Lower lobe of right lung (tissue), 2 donors: ENCODE data around the gene MIER1. TPM values are rescaled to one million over a fixed set of nuclear protein-coding genes. Genes with fewer than 3 reads are reported as not detected.

Experiments
- ATAC-seq, 2 donors: fragments of 200-7000 bp; cut with Tn5 transposase; one replicate each; pipeline ENCODE4 v1.9.1; 2020 to 2022; ENCODE audit warnings: mild to moderate bottlenecking in 2 of 2, moderate library complexity in 2 of 2
- DNase-seq: peaks from one replicate; pipeline ENCODE4 v3.0.0-alpha.2; 2020
- H3K27ac ChIP-seq: fragments of 200-600 bp; one replicate; pipeline ENCODE4 v1.8.0; 2022
- H3K27me3 ChIP-seq: fragments of 200-600 bp; one replicate; pipeline ENCODE4 v1.8.0; 2022; ENCODE audit warnings: low read depth
- H3K36me3 ChIP-seq: fragments of 200-600 bp; one replicate; pipeline ENCODE4 v1.8.0; 2022; ENCODE audit warnings: mild to moderate bottlenecking
- H3K4me1 ChIP-seq: fragments of 200-600 bp; one replicate; pipeline ENCODE4 v1.8.0; 2022
- H3K4me3 ChIP-seq: fragments of 200-600 bp; one replicate; pipeline ENCODE4 v1.8.0; 2022; ENCODE audit warnings: mild to moderate bottlenecking
- H3K9me3 ChIP-seq: fragments of 200-600 bp; one replicate; pipeline ENCODE4 v1.8.0; 2022
- CTCF ChIP-seq: fragments of 200-600 bp; IDR thresholded peaks from one replicate; pipeline ENCODE4 v1.8.0; 2022; ENCODE audit warnings: antibody characterized with exemption, mild to moderate bottlenecking
- intact Hi-C: fragments of 100-400 bp; cut with DNase I; formaldehyde crosslinking; loops from one replicate; pipeline ENCODE4 v1.11.0; 2022
- total RNA-seq: library from RNA; stranded (reverse); fragmentation: NEBNext Ultra II Directional; extraction: Animal tissue kit (Norgen Biotek cat#: 25700); gene quantifications from one replicate; pipeline ENCODE4 v1.2.1, GENCODE V29; 2021
- donor health status: DM: no; HTN: yes; CAD: no; lungs with severe emphysema.

MIER1 gene
- total RNA-seq, 1 donor from 2014 or later = 44.0 TPM

- H3K27me3 ChIP-seq = no peaks in the 10 kb centered on the region
- intact Hi-C loops = no loop called here
- no peak for DNase-seq
- no peak overlapping the region for H3K4me3 ChIP-seq
- no peak for ATAC-seq
- H3K9me3 ChIP-seq = no peaks in the 10 kb centered on the region
- no peaks in the 10 kb centered on the region for H3K4me1 ChIP-seq
- peaks cover 1% of the 10 kb centered on the region for H3K36me3 ChIP-seq
- no peak overlapping the region for H3K27ac ChIP-seq
- TF ChIP-seq CTCF = no peak
Measured at GRCh38 chr1:67031121-67031858, 106.5 kb downstream of the MIER1 start.

GRCh38 chr1:67031859-67032247, 107.1 kb downstream of the MIER1 start:
- Histone ChIP-seq H3K36me3 (peaks cover 7% of the 10 kb centered on the region), H3K27me3 (no peaks in the 10 kb centered on the region), H3K4me1 (no peaks in the 10 kb centered on the region), H3K4me3 (no peak overlapping the region), H3K9me3 (no peaks in the 10 kb centered on the region), H3K27ac (no peak overlapping the region)
- intact Hi-C loops = no loop called here
- DNase-seq (no peak), ATAC-seq (no peak)
- no peak for TF ChIP-seq CTCF

Other genes starting within 250 kb of the MIER1 start
- 5.9 TPM for gene DYNLT5, start 172.5 kb upstream of the MIER1 start, total RNA-seq
- not detected for gene INSL5, start 123.7 kb upstream of the MIER1 start, total RNA-seq
- gene DNAI4, start 134 bp upstream of the MIER1 start, total RNA-seq = 19.9 TPM
- 5.6 TPM for gene SLC35D1, start 129.2 kb downstream of the MIER1 start, total RNA-seq
- 2.2 TPM for gene C1orf141, start 210.0 kb downstream of the MIER1 start, total RNA-seq
- 0.18 TPM for gene IL23R, start 241.5 kb downstream of the MIER1 start, total RNA-seq